HFFc6 (cell line): ENCODE results near the gene LRRN2. TPM values are rescaled to one million over a fixed set of nuclear protein-coding genes. Genes with fewer than 3 reads are reported as not detected.
"Not testable (repeated sequence)": the region's sequence is repeated elsewhere in the genome, so short reads cannot be mapped to it uniquely, and the experiment has no call there.

Source experiments
- DNase-seq: peaks from one replicate; pipeline ENCODE4 v3.0.0-alpha.2; 2018
- H3K27ac Mint-ChIP-seq: 2 replicates; pipeline ENCODE4 v1.8.0; 2020; ENCODE audit warnings: mild to moderate bottlenecking, mixed read lengths
- H3K27me3 Mint-ChIP-seq: 2 replicates; pipeline ENCODE4 v1.8.0; 2021; ENCODE audit warnings: mild to moderate bottlenecking, moderate library complexity, mixed read lengths; ENCODE audit not compliant: insufficient read depth
- H3K36me3 Mint-ChIP-seq: 2 replicates; pipeline ENCODE4 v1.8.0; 2021; ENCODE audit warnings: low read depth, mixed read lengths
- H3K4me1 Mint-ChIP-seq: 2 replicates; pipeline ENCODE4 v1.8.0; 2020; ENCODE audit warnings: low read depth, mixed read lengths
- H3K4me3 Mint-ChIP-seq: 2 replicates; pipeline ENCODE4 v1.8.0; 2020; ENCODE audit warnings: mild to moderate bottlenecking, moderate library complexity, mixed read lengths
- H3K9me3 Mint-ChIP-seq: 2 replicates; pipeline ENCODE4 v1.8.0; 2020; ENCODE audit warnings: mild to moderate bottlenecking, mixed read lengths
- CTCF ChIP-seq: fragments of 200-600 bp; sonication (generic); IDR thresholded peaks from 2 replicates; pipeline ENCODE4 v1.5.0; 2021; ENCODE audit warnings: antibody characterized with exemption, mild to moderate bottlenecking
- total RNA-seq, 6 experiments: library from RNA; stranded (reverse); fragmentation: NEBNext Ultra II Directional; extraction: Animal tissue kit (Norgen Biotek cat#: 25700); gene quantifications; 2 replicates in 1 of 6; 3 replicates in 5 of 6; pipeline ENCODE4 v1.2.3, GENCODE V29; 2021

LRRN2 gene
- total RNA-seq, 6 experiments from 2014 or later, result not detected

DNA sequence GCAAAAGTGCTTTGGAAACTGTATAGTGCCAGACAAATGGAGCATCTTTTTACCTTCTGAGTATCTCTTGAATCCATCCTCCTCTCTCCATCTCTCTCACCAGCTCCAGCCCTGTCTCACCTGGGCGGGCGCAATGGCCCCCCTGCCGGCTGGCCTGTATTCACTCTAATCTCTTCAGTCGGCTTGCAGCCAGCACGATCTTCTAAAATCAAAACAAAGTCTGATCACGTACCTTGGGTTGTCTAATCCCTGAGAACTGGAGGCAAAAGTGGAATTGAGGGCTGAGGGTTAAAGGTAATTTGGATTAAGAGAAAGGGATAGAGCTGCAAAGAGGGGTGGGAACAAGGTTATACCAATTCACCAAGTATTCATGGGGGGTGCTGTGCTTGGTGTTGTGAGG, 46.0 kb upstream of the LRRN2 start:
- no peak for DNase-seq
- H3K27me3 Mint-ChIP-seq, result peaks cover 27% of the 10 kb centered on the region
- no peak overlapping the region for H3K4me3 Mint-ChIP-seq
- no peaks in the 10 kb centered on the region for H3K36me3 Mint-ChIP-seq
- peaks cover 2% of the 10 kb centered on the region; the same call in 1 of the 2 replicates for H3K4me1 Mint-ChIP-seq
- no peak for TF ChIP-seq CTCF
- no peak overlapping the region for H3K27ac Mint-ChIP-seq
- H3K9me3 Mint-ChIP-seq, result no peaks in the 10 kb centered on the region

GRCh38 chr1:204730826-204731459, 45.4 kb upstream of the LRRN2 start:
- TF ChIP-seq CTCF, result no peak

GRCh38 chr1:204729516-204729915, 44.0 kb upstream of the LRRN2 start:
- Mint-ChIP-seq H3K9me3 (no peaks in the 10 kb centered on the region), H3K4me3 (no peak overlapping the region), H3K36me3 (no peaks in the 10 kb centered on the region), H3K4me1 (peaks cover 5% of the 10 kb centered on the region; the same call in 1 of the 2 replicates), H3K27me3 (peaks cover 29% of the 10 kb centered on the region), H3K27ac (no peak overlapping the region)
- no peak for DNase-seq
- no peak for TF ChIP-seq CTCF

More at GRCh38 chr1:204730826-204731459, 45.4 kb upstream of the LRRN2 start:
- no peaks in the 10 kb centered on the region for H3K36me3 Mint-ChIP-seq
- H3K9me3 Mint-ChIP-seq, result no peaks in the 10 kb centered on the region
- DNase-seq, result no peak
- peaks cover 5% of the 10 kb centered on the region; the same call in 1 of the 2 replicates for H3K4me1 Mint-ChIP-seq
- no peak overlapping the region for H3K4me3 Mint-ChIP-seq
- H3K27me3 Mint-ChIP-seq, result peaks cover 26% of the 10 kb centered on the region
- H3K27ac Mint-ChIP-seq, result no peak overlapping the region

DNA sequence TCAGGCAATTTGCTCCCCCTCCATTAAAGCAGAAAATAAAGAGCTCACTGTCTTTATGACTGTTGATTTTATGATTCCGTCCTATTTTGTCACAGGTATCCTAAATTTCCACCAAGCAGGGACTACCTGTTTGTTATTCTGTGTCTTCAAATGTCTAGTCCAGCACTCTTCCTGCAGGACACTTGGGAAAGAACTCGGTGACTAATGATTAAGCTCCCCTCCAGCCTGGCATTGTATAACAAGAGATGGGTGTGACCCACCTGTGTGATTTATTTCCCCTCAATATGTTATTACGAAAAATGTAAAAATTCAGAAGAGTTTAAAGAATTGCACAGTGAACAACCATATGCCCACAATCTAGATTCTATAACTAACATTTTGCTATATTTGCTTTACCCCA, 42.9 kb upstream of the LRRN2 start:
- Mint-ChIP-seq H3K27ac (no peak overlapping the region), H3K9me3 (no peaks in the 10 kb centered on the region), H3K4me1 (peaks cover 5% of the 10 kb centered on the region; the same call in 1 of the 2 replicates), H3K27me3 (peaks cover 27% of the 10 kb centered on the region), H3K36me3 (no peaks in the 10 kb centered on the region), H3K4me3 (no peak overlapping the region)
- no peak for TF ChIP-seq CTCF
- no peak for DNase-seq

GRCh38 chr1:204728045-204728444, 42.5 kb upstream of the LRRN2 start:
- Mint-ChIP-seq H3K36me3 (no peaks in the 10 kb centered on the region), H3K27ac (no peak overlapping the region), H3K4me1 (peaks cover 5% of the 10 kb centered on the region; the same call in 1 of the 2 replicates), H3K4me3 (no peak overlapping the region), H3K9me3 (no peaks in the 10 kb centered on the region), H3K27me3 (peaks cover 28% of the 10 kb centered on the region)
- no peak for TF ChIP-seq CTCF
- no peak for DNase-seq

DNA sequence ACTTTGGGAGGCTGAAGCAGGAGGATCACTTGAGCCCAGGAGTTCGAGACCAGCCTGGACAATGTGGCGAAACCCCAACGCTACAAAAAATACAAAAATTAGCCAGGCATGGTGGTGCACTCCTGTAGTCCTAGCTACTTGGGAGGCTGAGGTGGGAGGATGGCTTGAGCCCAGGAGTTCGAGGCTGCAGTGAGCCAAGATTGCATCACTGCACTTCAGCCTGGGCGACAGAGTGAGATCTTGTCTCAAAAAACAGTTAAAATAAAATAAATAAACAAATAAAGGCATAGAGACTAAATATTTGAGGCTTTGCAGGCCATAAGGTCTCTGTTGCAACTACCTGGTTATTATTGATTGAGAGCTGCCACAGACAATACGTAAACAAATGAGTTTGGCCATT, 41.9 kb upstream of the LRRN2 start:
- H3K27ac Mint-ChIP-seq, H3K4me3 Mint-ChIP-seq, H3K4me1 Mint-ChIP-seq, H3K36me3 Mint-ChIP-seq, DNase-seq, H3K9me3 Mint-ChIP-seq: not testable (repeated sequence)
- H3K27me3 Mint-ChIP-seq, result peaks cover 31% of the 10 kb centered on the region
